GM12878 (cell line): Measurements from ENCODE around the gene SPATS1. TPM values are rescaled to one million over a fixed set of nuclear protein-coding genes. Genes with fewer than 3 reads are reported as not detected.
"Not testable (repeated sequence)": the region's sequence is repeated elsewhere in the genome, so short reads cannot be mapped to it uniquely, and the experiment has no call there.

Experiments
- ATAC-seq: fragments of 200-7000 bp; cut with Tn5 transposase; 3 replicates; pipeline ENCODE4 v1.9.1; 2020; ENCODE audit warnings: mild to moderate bottlenecking, moderate library complexity
- BruUV-seq: library from RNA; stranded (reverse); fragments of 400-500 nt; replicated peaks from 2 replicates; lab custom pipeline; 2021; lab: Mats Ljungman, UMichigan
- CTCF ChIA-PET: fragments of 300-600 bp; sonication (Branson Sonifier 250); formaldehyde crosslinking; extraction: SDS; loops from one replicate; lab custom pipeline; 2021; ENCODE audit warnings: inconsistent platforms; lab: Yijun Ruan, JAX
- POLR2A ChIA-PET: fragments of 350-600 bp; formaldehyde crosslinking; extraction: SDS; loops from one replicate; lab custom pipeline; 2021; ENCODE audit warnings: inconsistent platforms; lab: Charles Lee
- RAD21 ChIA-PET: fragments of 300-600 bp; sonication (Branson Sonifier 250); formaldehyde crosslinking; loops from one replicate; lab custom pipeline; 2023; ENCODE audit warnings: antibody characterized with exemption; ENCODE audit not compliant: unreplicated experiment; lab: Charles Lee
- SMC1A ChIA-PET: fragments of 300-600 bp; sonication (Branson Sonifier 250); formaldehyde crosslinking; loops from one replicate; lab custom pipeline; 2023; ENCODE audit not compliant: unreplicated experiment, uncharacterized antibody; lab: Charles Lee
- DNase-seq: peaks from one replicate; pipeline ENCODE4 v3.0.0-alpha.2; 2011; ENCODE audit warnings: low read depth, low spot score
- FAIRE-seq: peaks from 3 replicates; lab custom pipeline; 2011; peaks lifted over from hg19 to GRCh38; lab: Jason Lieb, UNC
- H2AFZ ChIP-seq: 2 replicates; pipeline ENCODE4 v1.6.0; 2011; ENCODE audit warnings: low read depth, low read length, control low read depth; ENCODE audit not compliant: control insufficient read depth
- H3K27ac ChIP-seq: 2 replicates; pipeline ENCODE4 v1.5.1; 2011; ENCODE audit warnings: control low read depth; ENCODE audit not compliant: control insufficient read depth, insufficient read depth
- H3K27me3 ChIP-seq, 2 experiments: replicated peaks in 1 of 2; 2 replicates each; pipeline versions ENCODE4 v1.6.0 to v1.6.1; 2011; ENCODE audit warnings: low read length in 1 of 2; ENCODE audit not compliant: control insufficient read depth in 2 of 2, insufficient read depth in 2 of 2
- H3K36me3 ChIP-seq, 2 experiments: 2 replicates each; pipeline ENCODE4 v1.5.1; 2011; ENCODE audit warnings: low read length in 1 of 2; ENCODE audit not compliant: control insufficient read depth in 2 of 2, insufficient read depth in 2 of 2
- H3K4me1 ChIP-seq: 2 replicates; pipeline ENCODE4 v1.6.1; 2011; ENCODE audit warnings: mild to moderate bottlenecking, low read length, moderate library complexity, mixed read lengths; ENCODE audit not compliant: control insufficient read depth, insufficient read depth
- H3K4me2 ChIP-seq: 2 replicates; pipeline ENCODE4 v1.6.0; 2011; ENCODE audit warnings: control low read depth; ENCODE audit not compliant: control insufficient read depth, insufficient read depth
- H3K4me3 ChIP-seq: fragments of 200-600 bp; sonication (generic); 2 replicates; pipeline ENCODE4 v1.5.1; 2016
- H3K79me2 ChIP-seq: 2 replicates; pipeline ENCODE4 v1.6.0; 2011; ENCODE audit warnings: low read length; ENCODE audit not compliant: control insufficient read depth, insufficient read depth
- H3K9ac ChIP-seq: 2 replicates; pipeline ENCODE4 v1.8.0; 2011; ENCODE audit warnings: low read length, control low read depth, mixed read lengths; ENCODE audit not compliant: control insufficient read depth, insufficient read depth
- H3K9me3 ChIP-seq: replicated peaks from 3 replicates; pipeline ENCODE4 v1.5.1; 2011; ENCODE audit warnings: mild to moderate bottlenecking, low read length; ENCODE audit not compliant: control insufficient read depth, insufficient read depth
- H4K20me1 ChIP-seq: 2 replicates; pipeline ENCODE4 v1.6.0; 2011; ENCODE audit not compliant: control insufficient read depth, insufficient read depth
- CHD4 ChIP-seq: fragments of 200-600 bp; sonication (generic); IDR thresholded peaks from 2 replicates; pipeline ENCODE4 v1.6.1; 2016; ENCODE audit warnings: mild to moderate bottlenecking
- MYC ChIP-seq: IDR thresholded peaks from 2 replicates; pipeline ENCODE4 v1.6.1; 2011; ENCODE audit warnings: mild to moderate bottlenecking, low read length, moderate library complexity, inconsistent platforms; ENCODE audit not compliant: insufficient read depth, insufficient replicate concordance, insufficient read length, severe bottlenecking
- NR2F1 ChIP-seq: fragments of 450-650 bp; conservative IDR thresholded peaks from 2 replicates; pipeline ENCODE4 v1.6.1; 2017; ENCODE audit warnings: mild to moderate bottlenecking
- RBBP5 ChIP-seq: fragments of 200-600 bp; sonication (generic); conservative IDR thresholded peaks from 2 replicates; pipeline ENCODE4 v1.6.1; 2016
- RUNX3 ChIP-seq: IDR thresholded peaks from 2 replicates; pipeline ENCODE4 v1.6.1; 2012; ENCODE audit warnings: low read length, inconsistent platforms
- SP1 ChIP-seq: IDR thresholded peaks from one replicate; pipeline ENCODE4 v1.6.1; 2011; ENCODE audit warnings: low read depth, low read length
- TAF1 ChIP-seq: IDR thresholded peaks from 2 replicates; pipeline ENCODE4 v1.6.1; 2011; ENCODE audit warnings: mild to moderate bottlenecking, low read depth, low read length, borderline replicate concordance
- ZBED1 ChIP-seq: IDR thresholded peaks from 2 replicates; pipeline ENCODE4 v1.6.1; 2016; ENCODE audit warnings: borderline replicate concordance
- WGBS: methylation state at CpG from one replicate; pipeline ENCODE4 v1.1.6; 2016; ENCODE audit warnings: low lambda C conversion rate; ENCODE audit not compliant: insufficient replicate concordance, insufficient coverage; ENCODE audit errors: missing lambda C conversion rate; 5-methylcytosine and 5-hydroxymethylcytosine counted together
- in situ Hi-C: fragments of 300-500 bp; cut with MboI; formaldehyde crosslinking; loops from 9 replicates; pipeline ENCODE4 v1.14.3; 2018; ENCODE audit warnings: mixed read lengths
- intact Hi-C: fragments of 100-400 bp; cut with micrococcal nuclease; formaldehyde crosslinking; loops from one replicate; pipeline ENCODE4 v1.14.2; 2022; ENCODE audit not compliant: unreplicated experiment
- polyA plus RNA-seq, 11 experiments: library from polyadenylated mRNA; depleted of rRNA in 4 of 11; unstranded in 6 of 11; stranded (reverse) in 5 of 11; fragments of >200 nt; fragmentation: Nextera tagmentation in 4 of 11; fragmentation: Illumina TruSeq in 1 of 11; extraction: Ambion mirVana in 4 of 11; extraction: Trizol in 1 of 11; gene quantifications; 1 replicate in 1 of 11; 2 replicates in 10 of 11; pipeline versions ENCODE4 v1.2.1 to v1.2.3, GENCODE V29; 2011 to 2016; ENCODE audit warnings: inconsistent platforms in 2 of 11, missing spikeins in 2 of 11, low read depth in 1 of 11
- total RNA-seq, 4 experiments: library from RNA; depleted of rRNA in 3 of 4; stranded (reverse); fragments of >200 nt in 3 of 4; fragmentation: Illumina TruSeq in 1 of 4; extraction: Trizol in 1 of 4; gene quantifications; 2 replicates each; pipeline versions ENCODE4 v1.2.1 to v1.2.3, GENCODE V29; 2013 to 2021
- TF ChIP-seq, protein P1 (sequence below): IDR thresholded peaks from 2 replicates; pipeline ENCODE4 v1.6.1; 2012; ENCODE audit warnings: low read length, inconsistent platforms

SPATS1 gene
- total and polyA plus RNA-seq, 10 of the 15 experiments (the other 5 are each of a cell fraction or from before 2014, with no cell fraction given): 0.12 TPM; not detected in 9

DNA sequence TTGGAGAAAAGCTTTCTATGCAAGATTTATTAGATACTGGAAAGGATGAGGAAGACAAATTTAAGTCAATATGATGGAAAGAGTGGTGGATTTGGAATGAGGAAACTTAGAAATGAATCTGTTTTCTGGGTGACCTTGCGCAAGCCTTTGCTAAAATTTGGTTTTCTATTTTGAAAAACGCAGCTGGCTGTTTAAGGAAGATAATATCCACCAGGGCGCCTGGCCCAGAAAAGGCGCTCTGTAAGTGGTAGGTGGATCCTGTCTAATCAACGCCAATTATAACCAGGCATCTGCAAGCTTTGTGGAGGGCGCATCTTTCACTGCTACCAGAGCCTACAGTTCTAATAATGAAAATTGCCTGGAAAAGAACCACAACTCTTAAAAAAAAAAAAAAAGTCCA is 398 bp upstream of the SPATS1 start:
- SMC1A ChIA-PET: interaction anchor here (1.0 to 1.1 kb wide), 2 partner anchors 9 to 10 kb away, joined by 3 read pairs; no protein-coding TSS in a partner anchor
- FAIRE-seq (no peak), DNase-seq (no peak), ATAC-seq (no peak)
- H3K27ac ChIP-seq: no peak overlapping the region
- CTCF ChIA-PET: interaction anchor here (0.6 to 1.6 kb wide), 3 partner anchors 74 to 257 kb away, joined by 3 to 8 read pairs (median 3); no protein-coding TSS in a partner anchor
- no peak overlapping the region for H3K9ac ChIP-seq
- H3K27me3 ChIP-seq: peaks cover 4 to 6% of the 10 kb centered on the region in 2 experiments; a peak in 3 of 4 replicates
- H3K36me3 ChIP-seq: no peaks in the 10 kb centered on the region
- RAD21 ChIA-PET: no interaction called here
- in situ Hi-C loops: no loop called here
- H3K9me3 ChIP-seq: no peaks in the 10 kb centered on the region
- POLR2A ChIA-PET: no interaction called here
- no peak overlapping the region for H2AFZ ChIP-seq
- H3K4me3 ChIP-seq: no peak overlapping the region
- no peak overlapping the region for H3K4me2 ChIP-seq
- BruUV-seq: no TSS peak
- WGBS: 70% methylated on average over 6 of the region's 6 CpGs
- H3K79me2 ChIP-seq: no peaks in the 10 kb centered on the region
- no peaks in the 10 kb centered on the region for H3K4me1 ChIP-seq
- H4K20me1 ChIP-seq: no peaks in the 10 kb centered on the region
- intact Hi-C loops: no loop called here
- TF ChIP-seq RUNX3 (no peak), MYC (no peak), NR2F1 (no peak), CHD4 (no peak), ZBED1 (no peak), SP1 (no peak), TAF1 (no peak), RBBP5 (no peak)
- TF ChIP-seq, protein P1, sequence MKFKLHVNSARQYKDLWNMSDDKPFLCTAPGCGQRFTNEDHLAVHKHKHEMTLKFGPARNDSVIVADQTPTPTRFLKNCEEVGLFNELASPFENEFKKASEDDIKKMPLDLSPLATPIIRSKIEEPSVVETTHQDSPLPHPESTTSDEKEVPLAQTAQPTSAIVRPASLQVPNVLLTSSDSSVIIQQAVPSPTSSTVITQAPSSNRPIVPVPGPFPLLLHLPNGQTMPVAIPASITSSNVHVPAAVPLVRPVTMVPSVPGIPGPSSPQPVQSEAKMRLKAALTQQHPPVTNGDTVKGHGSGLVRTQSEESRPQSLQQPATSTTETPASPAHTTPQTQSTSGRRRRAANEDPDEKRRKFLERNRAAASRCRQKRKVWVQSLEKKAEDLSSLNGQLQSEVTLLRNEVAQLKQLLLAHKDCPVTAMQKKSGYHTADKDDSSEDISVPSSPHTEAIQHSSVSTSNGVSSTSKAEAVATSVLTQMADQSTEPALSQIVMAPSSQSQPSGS: no peak

DNA sequence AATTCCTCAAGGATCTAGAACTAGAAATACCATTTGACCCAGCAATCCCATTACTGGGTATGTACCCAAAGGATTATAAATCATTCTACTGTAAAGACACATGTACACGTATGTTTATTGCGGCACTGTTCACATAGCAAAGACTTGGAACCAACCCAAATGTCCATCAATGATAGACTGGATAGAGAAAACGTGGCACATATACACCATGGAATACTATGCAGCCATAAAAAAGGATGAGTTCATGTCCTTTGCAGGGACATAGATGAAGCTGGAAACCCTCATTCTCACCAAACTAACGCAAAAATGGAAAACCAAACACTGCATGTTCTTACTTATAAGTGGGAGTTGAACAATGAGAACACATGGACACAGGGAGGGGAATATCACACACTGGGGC is 4.4 kb downstream of the SPATS1 start:
- WGBS: 46% methylated on average over 4 of the region's 4 CpGs
- H3K79me2 ChIP-seq, H4K20me1 ChIP-seq, H3K4me1 ChIP-seq, BruUV-seq, ATAC-seq, H3K4me3 ChIP-seq, in situ Hi-C loops, SMC1A ChIA-PET, H3K27ac ChIP-seq, H3K9ac ChIP-seq, H2AFZ ChIP-seq, intact Hi-C loops, DNase-seq, H3K36me3 ChIP-seq, RAD21 ChIA-PET, H3K9me3 ChIP-seq, H3K27me3 ChIP-seq, POLR2A ChIA-PET, FAIRE-seq, H3K4me2 ChIP-seq: not testable (repeated sequence)
- CTCF ChIA-PET: interaction anchor here (0.8 to 1.0 kb wide), 2 partner anchors 9 to 24 kb away, joined by 3 to 4 read pairs; no protein-coding TSS in a partner anchor
